Ishikawa (cell line): ENCODE data around the gene EIF4E3.

Source experiments
- CEBPB ChIP-seq: IDR thresholded peaks from 2 replicates; pipeline ENCODE4 v1.6.1; 2012
- CREB1 ChIP-seq: IDR thresholded peaks from 2 replicates; pipeline ENCODE4 v1.6.1; 2012; ENCODE audit warnings: low read depth
- TAF1 ChIP-seq: IDR thresholded peaks from 2 replicates; pipeline ENCODE4 v1.6.1; 2012; ENCODE audit warnings: low read depth, mild to moderate bottlenecking
- TCF12 ChIP-seq: IDR thresholded peaks from 2 replicates; pipeline ENCODE4 v1.6.1; 2012; ENCODE audit warnings: low read depth
- TEAD4 ChIP-seq: IDR thresholded peaks from 2 replicates; pipeline ENCODE4 v1.6.1; 2012

DNA sequence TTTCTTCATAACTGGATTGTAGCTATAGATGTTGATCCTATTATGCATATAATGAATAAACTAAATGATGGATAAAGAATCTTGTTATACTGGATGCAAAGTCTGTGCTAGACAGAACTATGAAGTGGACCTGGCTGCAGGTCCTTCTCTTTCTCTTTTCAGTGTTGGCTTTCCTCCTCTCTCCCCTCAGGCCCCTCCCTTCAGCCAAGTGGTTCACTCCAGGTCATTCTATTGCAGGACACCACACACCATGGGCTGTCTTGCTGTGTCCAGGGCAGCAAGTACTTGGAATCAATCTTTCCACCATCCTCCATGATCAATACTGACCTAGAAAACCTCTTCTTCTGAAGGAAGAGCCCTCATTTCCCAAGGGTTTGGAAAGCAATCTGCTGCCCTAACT lies 20.3 kb downstream of the EIF4E3 start:
- TF ChIP-seq TCF12 (no peak), TAF1 (no peak), CREB1 (no peak), TEAD4 (no peak), CEBPB (no peak)
